Astrocyte (in vitro differentiated cells and primary cell): ENCODE data around the gene PPP1R15B. TPM values are rescaled to one million over a fixed set of nuclear protein-coding genes. Genes with fewer than 3 reads are reported as not detected.

Experiments used
- DNase-seq: peaks from one replicate; pipeline ENCODE4 v3.0.0-alpha.2; 2010; ENCODE audit warnings: low read depth
- FAIRE-seq: peaks from 2 replicates; lab custom pipeline; 2011; peaks lifted over from hg19 to GRCh38; lab: Jason Lieb, UNC
- H2AFZ ChIP-seq: 2 replicates; pipeline ENCODE4 v1.6.0; 2012; ENCODE audit warnings: low read depth, low read length, inconsistent platforms
- H3K27ac ChIP-seq: 2 replicates; pipeline ENCODE4 v1.5.1; 2011; ENCODE audit warnings: low read depth, low read length, inconsistent platforms
- H3K27me3 ChIP-seq: 2 replicates; pipeline ENCODE4 v1.6.0; 2011; ENCODE audit warnings: low read length, inconsistent platforms; ENCODE audit not compliant: insufficient read depth
- H3K36me3 ChIP-seq: 2 replicates; pipeline ENCODE4 v1.5.1; 2011; ENCODE audit warnings: low read length, inconsistent platforms; ENCODE audit not compliant: insufficient read depth
- H3K4me1 ChIP-seq: 2 replicates; pipeline ENCODE4 v1.5.1; 2011; ENCODE audit warnings: low read length, inconsistent platforms; ENCODE audit not compliant: insufficient read depth
- H3K4me2 ChIP-seq: 2 replicates; pipeline ENCODE4 v1.6.0; 2012; ENCODE audit warnings: low read length, inconsistent platforms
- H3K4me3 ChIP-seq: 2 replicates; pipeline ENCODE4 v1.5.1; 2011; ENCODE audit warnings: low read depth, mild to moderate bottlenecking, low read length, inconsistent platforms; ENCODE audit not compliant: insufficient read depth
- H3K79me2 ChIP-seq: 2 replicates; pipeline ENCODE4 v1.6.0; 2012; ENCODE audit warnings: mild to moderate bottlenecking, low read length, inconsistent platforms; ENCODE audit not compliant: insufficient read depth
- H3K9ac ChIP-seq: 2 replicates; pipeline ENCODE4 v1.6.0; 2012; ENCODE audit warnings: mild to moderate bottlenecking, low read length, inconsistent platforms
- H3K9me3 ChIP-seq: 2 replicates; pipeline ENCODE4 v1.5.1; 2012; ENCODE audit warnings: low read depth, mild to moderate bottlenecking, low read length, inconsistent platforms; ENCODE audit not compliant: insufficient read depth
- H4K20me1 ChIP-seq: 2 replicates; pipeline ENCODE4 v1.6.0; 2012; ENCODE audit warnings: low read length, inconsistent platforms; ENCODE audit not compliant: insufficient read depth
- H3K27ac Mint-ChIP-seq: one replicate; pipeline ENCODE4 v1.8.0; 2021; ENCODE audit warnings: mild to moderate bottlenecking, mixed read lengths; ENCODE audit not compliant: unreplicated experiment
- H3K27me3 Mint-ChIP-seq: one replicate; pipeline ENCODE4 v1.8.0; 2021; ENCODE audit warnings: low read depth, mixed read lengths; ENCODE audit not compliant: unreplicated experiment
- H3K36me3 Mint-ChIP-seq: one replicate; pipeline ENCODE4 v1.8.0; 2021; ENCODE audit warnings: low read depth, mixed read lengths; ENCODE audit not compliant: unreplicated experiment
- H3K4me1 Mint-ChIP-seq: one replicate; pipeline ENCODE4 v1.8.0; 2021; ENCODE audit warnings: low read depth, mixed read lengths; ENCODE audit not compliant: unreplicated experiment
- H3K4me3 Mint-ChIP-seq: one replicate; pipeline ENCODE4 v1.8.0; 2021; ENCODE audit warnings: mild to moderate bottlenecking, moderate library complexity, mixed read lengths; ENCODE audit not compliant: unreplicated experiment
- H3K9me3 Mint-ChIP-seq: one replicate; pipeline ENCODE4 v1.8.0; 2021; ENCODE audit warnings: mild to moderate bottlenecking, mixed read lengths; ENCODE audit not compliant: unreplicated experiment
- EZH2 ChIP-seq: IDR thresholded peaks from 2 replicates; pipeline ENCODE4 v1.6.1; 2012; ENCODE audit warnings: mild to moderate bottlenecking, low read length, inconsistent platforms; ENCODE audit not compliant: insufficient read depth
- total RNA-seq: library from RNA; stranded (reverse); gene quantifications from 2 replicates; pipeline ENCODE4 v1.2.1, GENCODE V29; 2021
- TF ChIP-seq, protein P1 (sequence below): IDR thresholded peaks from 2 replicates; pipeline ENCODE4 v1.5.1; 2011; ENCODE audit warnings: low read depth, mild to moderate bottlenecking, inconsistent platforms, low read length, moderate library complexity; ENCODE audit not compliant: insufficient read depth

The PPP1R15B gene
- total RNA-seq, 1 donor from 2014 or later = 38.8 TPM

- Histone ChIP-seq H3K4me3 (no peak overlapping the region), H3K9me3 (no peaks in the 10 kb centered on the region), H3K4me2 (no peak overlapping the region), H3K27me3 (peaks cover 67% of the 10 kb centered on the region), H3K27ac (no peak overlapping the region), H3K79me2 (no peaks in the 10 kb centered on the region), H3K4me1 (peaks cover 11% of the 10 kb centered on the region), H3K36me3 (no peaks in the 10 kb centered on the region), H4K20me1 (no peaks in the 10 kb centered on the region), H2AFZ (no peak overlapping the region), H3K9ac (no peak overlapping the region)
- Mint-ChIP-seq H3K9me3 (no peaks in the 10 kb centered on the region), H3K27ac (no peak overlapping the region), H3K27me3 (peaks cover 55% of the 10 kb centered on the region), H3K4me3 (no peak overlapping the region), H3K4me1 (peaks cover 3% of the 10 kb centered on the region), H3K36me3 (no peaks in the 10 kb centered on the region)
- no peak for FAIRE-seq
- no peak for DNase-seq
- TF ChIP-seq EZH2 = no peak
- TF ChIP-seq, protein P1, sequence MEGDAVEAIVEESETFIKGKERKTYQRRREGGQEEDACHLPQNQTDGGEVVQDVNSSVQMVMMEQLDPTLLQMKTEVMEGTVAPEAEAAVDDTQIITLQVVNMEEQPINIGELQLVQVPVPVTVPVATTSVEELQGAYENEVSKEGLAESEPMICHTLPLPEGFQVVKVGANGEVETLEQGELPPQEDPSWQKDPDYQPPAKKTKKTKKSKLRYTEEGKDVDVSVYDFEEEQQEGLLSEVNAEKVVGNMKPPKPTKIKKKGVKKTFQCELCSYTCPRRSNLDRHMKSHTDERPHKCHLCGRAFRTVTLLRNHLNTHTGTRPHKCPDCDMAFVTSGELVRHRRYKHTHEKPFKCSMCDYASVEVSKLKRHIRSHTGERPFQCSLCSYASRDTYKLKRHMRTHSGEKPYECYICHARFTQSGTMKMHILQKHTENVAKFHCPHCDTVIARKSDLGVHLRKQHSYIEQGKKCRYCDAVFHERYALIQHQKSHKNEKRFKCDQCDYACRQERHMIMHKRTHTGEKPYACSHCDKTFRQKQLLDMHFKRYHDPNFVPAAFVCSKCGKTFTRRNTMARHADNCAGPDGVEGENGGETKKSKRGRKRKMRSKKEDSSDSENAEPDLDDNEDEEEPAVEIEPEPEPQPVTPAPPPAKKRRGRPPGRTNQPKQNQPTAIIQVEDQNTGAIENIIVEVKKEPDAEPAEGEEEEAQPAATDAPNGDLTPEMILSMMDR = no peak
Observed at GRCh38 chr1:204376465-204376864, 35.2 kb downstream of the PPP1R15B start.

DNA sequence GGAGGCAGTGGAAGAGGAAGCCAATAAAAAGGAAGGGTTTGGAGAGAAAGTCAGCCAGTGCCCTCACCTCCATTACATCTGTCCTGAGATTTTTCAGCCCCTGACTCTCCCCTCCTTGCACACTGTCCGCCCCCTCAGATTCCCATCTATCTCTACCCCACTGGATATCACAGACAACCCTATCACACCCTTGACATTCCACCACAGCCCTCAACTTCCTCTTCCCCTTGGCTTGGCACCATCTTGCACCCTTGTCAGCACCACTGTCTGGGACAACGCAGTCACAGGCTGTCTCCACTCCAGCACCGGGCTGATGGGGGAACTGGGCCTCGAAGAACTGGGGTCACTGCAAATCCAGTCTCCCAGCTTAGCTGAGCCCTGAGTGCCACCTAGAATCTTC is 37.7 kb downstream of the PPP1R15B start:
- Histone ChIP-seq H3K36me3 (no peaks in the 10 kb centered on the region), H3K4me1 (peaks cover 11% of the 10 kb centered on the region), H3K27ac (no peak overlapping the region), H3K79me2 (no peaks in the 10 kb centered on the region), H4K20me1 (no peaks in the 10 kb centered on the region), H3K4me3 (no peak overlapping the region), H3K27me3 (peaks cover 62% of the 10 kb centered on the region), H2AFZ (no peak overlapping the region), H3K9ac (no peak overlapping the region), H3K9me3 (no peaks in the 10 kb centered on the region), H3K4me2 (no peak overlapping the region)
- DNase-seq (no peak), FAIRE-seq (no peak)
- Mint-ChIP-seq H3K4me3 (no peak overlapping the region), H3K27ac (no peak overlapping the region), H3K36me3 (no peaks in the 10 kb centered on the region), H3K27me3 (peaks cover 48% of the 10 kb centered on the region), H3K4me1 (peaks cover 3% of the 10 kb centered on the region), H3K9me3 (no peaks in the 10 kb centered on the region)
- TF ChIP-seq, protein P1 = no peak
- TF ChIP-seq EZH2 = no peak

DNA sequence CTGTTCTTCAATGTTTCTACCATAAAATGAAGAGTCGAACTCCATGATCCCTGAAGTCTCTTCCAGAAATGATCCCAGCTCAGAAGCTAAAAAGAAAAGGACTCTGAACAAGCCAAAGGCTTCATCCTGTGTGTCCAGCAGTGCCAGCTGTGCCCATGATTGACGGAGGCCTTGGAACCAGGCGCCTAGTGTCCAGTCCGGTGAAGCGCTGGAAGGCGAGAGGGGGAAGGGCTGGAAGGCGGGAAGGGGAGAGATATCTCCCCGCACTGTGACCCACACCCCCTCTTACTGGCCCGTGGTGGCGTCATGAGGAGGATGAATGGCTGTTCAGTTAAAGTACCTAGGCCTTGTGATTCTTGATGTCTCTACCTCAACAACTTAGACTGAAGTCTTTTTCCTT is 41.4 kb downstream of the PPP1R15B start:
- no peak for FAIRE-seq
- H4K20me1 ChIP-seq = no peaks in the 10 kb centered on the region
- TF ChIP-seq, protein P1 = no peak
- TF ChIP-seq EZH2 = no peak
- no peak overlapping the region for H3K4me3 Mint-ChIP-seq
- H3K79me2 ChIP-seq = no peaks in the 10 kb centered on the region
- no peak for DNase-seq
- peaks cover 45% of the 10 kb centered on the region for H3K27me3 ChIP-seq
- H3K27me3 Mint-ChIP-seq = peaks cover 49% of the 10 kb centered on the region
- H3K4me2 ChIP-seq = no peak overlapping the region
- no peaks in the 10 kb centered on the region for H3K9me3 Mint-ChIP-seq
- H2AFZ ChIP-seq = no peak overlapping the region
- H3K27ac Mint-ChIP-seq = no peak overlapping the region
- no peak overlapping the region for H3K4me3 ChIP-seq
- no peak overlapping the region for H3K9ac ChIP-seq
- H3K27ac ChIP-seq = no peak overlapping the region
- H3K4me1 Mint-ChIP-seq = peaks cover 1% of the 10 kb centered on the region
- no peaks in the 10 kb centered on the region for H3K9me3 ChIP-seq
- H3K4me1 ChIP-seq = no peaks in the 10 kb centered on the region
- peaks cover 4% of the 10 kb centered on the region for H3K36me3 Mint-ChIP-seq
- no peaks in the 10 kb centered on the region for H3K36me3 ChIP-seq
